Spleen (tissue), 7 donors: ENCODE measurements around the gene RBBP7.

Experiments
- CTCF ChIP-seq, 11 experiments: fragments of 200-600 bp in 7 of 11; fragments of 450-650 bp in 4 of 11; sonication (generic) in 4 of 11; IDR thresholded peaks in 8 of 11; conservative IDR thresholded peaks in 3 of 11; 1 replicate in 7 of 11; 2 replicates in 4 of 11; pipeline versions ENCODE4 v1.4.0 to v1.8.0; 2016 to 2021; ENCODE audit warnings: antibody characterized with exemption in 11 of 11, inconsistent platforms in 4 of 11, mild to moderate bottlenecking in 1 of 11
- POLR2A ChIP-seq, 3 donors: fragments of 450-650 bp; IDR thresholded peaks; one replicate each; pipeline ENCODE4 v1.5.1; 2017; ENCODE audit warnings: antibody characterized with exemption in 3 of 3, mild to moderate bottlenecking in 1 of 3
- donor health status: DM: no; HTN: no; CAD: no; lungs with moderate emphysema.
- donor health status: DM: no; HTN: no; CAD: no.
- donor health status: DM: no; HTN: no; CAD: no.

- no peak for TF ChIP-seq CTCF (IDR thresholded peaks at IDR 0.05 in 8 of 11, conservative IDR thresholded peaks at IDR 0.05 in 3 of 11)
- no peak for TF ChIP-seq POLR2A (IDR thresholded peaks at IDR 0.05)
Measured at GRCh38 chrX:16797841-16798240, 72.3 kb downstream of the RBBP7 start.
